Endothelial cell of umbilical vein (primary cell): Measurements from ENCODE around the gene RABEPK. TPM values are rescaled to one million over a fixed set of nuclear protein-coding genes. Genes with fewer than 3 reads are reported as not detected.

ENCODE experiments used
- BruUV-seq: library from RNA; stranded (reverse); fragments of 400-500 nt; replicated peaks from 2 replicates; lab custom pipeline; 2021; lab: Mats Ljungman, UMichigan
- CTCF ChIA-PET: fragments of 300-600, 350-600 bp; sonication (Branson Sonifier 250); formaldehyde crosslinking; loops from one replicate; lab custom pipeline; 2021; ENCODE audit warnings: antibody characterized with exemption, inconsistent platforms; lab: Charles Lee
- POLR2A ChIA-PET: fragments of 300-600, 350-600 bp; sonication (Branson Sonifier 250); formaldehyde crosslinking; loops from one replicate; lab custom pipeline; 2021; ENCODE audit warnings: antibody characterized with exemption, inconsistent platforms; lab: Charles Lee
- DNase-seq: peaks from one replicate; pipeline ENCODE4 v3.0.0-alpha.2; 2011; ENCODE audit warnings: low read depth, low spot score
- FAIRE-seq: peaks from 2 replicates; lab custom pipeline; 2011; peaks lifted over from hg19 to GRCh38; lab: Jason Lieb, UNC
- H2AFZ ChIP-seq: 2 replicates; pipeline ENCODE4 v1.6.0; 2012; ENCODE audit warnings: low read depth, low read length, control low read depth, inconsistent platforms
- H3K27ac ChIP-seq: 2 replicates; pipeline ENCODE4 v1.5.1; 2011; ENCODE audit warnings: low read depth, mild to moderate bottlenecking, control low read depth, low read length, moderate library complexity; ENCODE audit not compliant: insufficient read depth
- H3K27me3 ChIP-seq, 2 experiments: 2 replicates each; pipeline versions ENCODE4 v1.6.0 to v1.6.1; 2011; ENCODE audit warnings: low read length in 2 of 2, mixed read lengths in 1 of 2; ENCODE audit not compliant: control insufficient read depth in 2 of 2, insufficient read depth in 2 of 2
- H3K36me3 ChIP-seq, 2 experiments: 2 replicates in 1 of 2; 3 replicates in 1 of 2; pipeline ENCODE4 v1.5.1; 2011; ENCODE audit warnings: low read length in 2 of 2, mild to moderate bottlenecking in 1 of 2, moderate library complexity in 1 of 2; ENCODE audit not compliant: control insufficient read depth in 2 of 2, insufficient read depth in 2 of 2; ENCODE audit errors: extremely low read depth in 1 of 2
- H3K4me1 ChIP-seq: 3 replicates; pipeline ENCODE4 v1.5.1; 2011; ENCODE audit warnings: mild to moderate bottlenecking, low read length; ENCODE audit not compliant: control insufficient read depth, insufficient read depth; ENCODE audit errors: extremely low read depth
- H3K4me2 ChIP-seq: 2 replicates; pipeline ENCODE4 v1.6.1; 2011; ENCODE audit warnings: low read length, control low read depth, mixed read lengths; ENCODE audit not compliant: insufficient read depth
- H3K4me3 ChIP-seq, 3 experiments: fragments of 200-600 bp in 1 of 3; sonication (generic), shearing (Covaris generic) in 1 of 3; replicated peaks in 1 of 3; 2 replicates each; pipeline ENCODE4 v1.5.1; 2011 to 2016; ENCODE audit warnings: control low read depth in 3 of 3, low read length in 3 of 3, mild to moderate bottlenecking in 2 of 3, inconsistent platforms in 1 of 3, low read depth in 1 of 3, moderate library complexity in 1 of 3; ENCODE audit not compliant: insufficient read depth in 1 of 3
- H3K79me2 ChIP-seq: 2 replicates; pipeline ENCODE4 v1.6.0; 2012; ENCODE audit warnings: low read length, inconsistent platforms; ENCODE audit not compliant: control insufficient read depth, insufficient read depth
- H3K9ac ChIP-seq: replicated peaks from 2 replicates; pipeline ENCODE3; 2011; ENCODE audit warnings: low read length, control low read depth; ENCODE audit not compliant: insufficient read depth; ENCODE audit errors: extremely low read depth
- H3K9me1 ChIP-seq: replicated peaks from 3 replicates; pipeline ENCODE4 v1.6.0; 2011; ENCODE audit warnings: mild to moderate bottlenecking, low read length; ENCODE audit not compliant: control insufficient read depth, insufficient read depth; ENCODE audit errors: extremely low read depth
- H3K9me3 ChIP-seq: replicated peaks from 2 replicates; pipeline ENCODE4 v1.5.1; 2012; ENCODE audit warnings: low read length, inconsistent platforms; ENCODE audit not compliant: control insufficient read depth, insufficient read depth
- H4K20me1 ChIP-seq: replicated peaks from 2 replicates; pipeline ENCODE3; 2011; ENCODE audit warnings: mild to moderate bottlenecking, low read length; ENCODE audit not compliant: control insufficient read depth, insufficient read depth; ENCODE audit errors: extremely low read depth
- EZH2 ChIP-seq: IDR thresholded peaks from 2 replicates; pipeline ENCODE4 v1.6.1; 2012; ENCODE audit warnings: borderline replicate concordance, low read depth, mild to moderate bottlenecking, moderate library complexity, low read length, inconsistent platforms; ENCODE audit not compliant: severe bottlenecking
- FOS ChIP-seq: IDR thresholded peaks from 2 replicates; pipeline ENCODE4 v1.6.1; 2011; ENCODE audit warnings: mild to moderate bottlenecking, low read length, moderate library complexity, borderline replicate concordance; ENCODE audit not compliant: insufficient read depth
- GATA2 ChIP-seq: IDR thresholded peaks from 2 replicates; pipeline ENCODE4 v1.7.0; 2011; ENCODE audit warnings: low read depth, mild to moderate bottlenecking, moderate library complexity, mixed read lengths, low read length; ENCODE audit not compliant: insufficient read length, insufficient read depth
- MYC ChIP-seq: IDR thresholded peaks from one replicate; pipeline ENCODE4 v1.6.1; 2011; ENCODE audit warnings: mild to moderate bottlenecking, low read depth, low read length
- POLR2A ChIP-seq: IDR thresholded peaks from 2 replicates; pipeline ENCODE4 v1.6.1; 2012; ENCODE audit warnings: low read depth, mild to moderate bottlenecking, control low read depth, low read length
- POLR2AphosphoS5 ChIP-seq: IDR thresholded peaks from 2 replicates; pipeline ENCODE4 v1.6.1; 2012; ENCODE audit warnings: low read depth, mild to moderate bottlenecking, control low read depth, low read length, moderate library complexity; ENCODE audit not compliant: insufficient read depth
- dilution Hi-C: fragments of 300-500 bp; cut with MboI; formaldehyde crosslinking; loops from one replicate; pipeline ENCODE4 v1.15.0; 2019; ENCODE audit warnings: low sequenced_read_pairs; ENCODE audit not compliant: extremely low pct_ligation_motif_present
- intact Hi-C: fragments of 100-400 bp; cut with micrococcal nuclease; formaldehyde crosslinking; loops from one replicate; pipeline ENCODE4 v1.10.0; 2022
- polyA plus RNA-seq, 4 experiments: library from polyadenylated mRNA; depleted of rRNA in 3 of 4; stranded (reverse) in 3 of 4; unstranded in 1 of 4; fragments of >200 nt; gene quantifications; 2 replicates each; pipeline versions ENCODE4 v1.2.1 to v1.2.3, GENCODE V29; 2011 to 2012; ENCODE audit warnings: missing spikeins in 1 of 4
- total RNA-seq: library from RNA; stranded (reverse); gene quantifications from 2 replicates; pipeline ENCODE4 v1.2.3, GENCODE V29; 2021
- TF ChIP-seq, protein P1 (sequence below): IDR thresholded peaks from 2 replicates; pipeline ENCODE4 v1.6.1; 2011; ENCODE audit not compliant: insufficient read depth, insufficient read length
- TF ChIP-seq, protein P2 (sequence below), 2 donors: IDR thresholded peaks; 1 replicate in 1 of 2; 2 replicates in 1 of 2; pipeline ENCODE4 v1.5.1; 2011; ENCODE audit warnings: low read length in 2 of 2, mild to moderate bottlenecking in 2 of 2, moderate library complexity in 2 of 2, control low read depth in 1 of 2, inconsistent platforms in 1 of 2, low read depth in 1 of 2; ENCODE audit not compliant: insufficient read depth in 1 of 2; ENCODE audit errors: extremely low read depth in 1 of 2

Gene RABEPK
- total and polyA plus RNA-seq, 2 donors (not counting 3 experiments of a cell fraction or from before 2014, with no cell fraction given), result 18.2 to 23.0 TPM

DNA sequence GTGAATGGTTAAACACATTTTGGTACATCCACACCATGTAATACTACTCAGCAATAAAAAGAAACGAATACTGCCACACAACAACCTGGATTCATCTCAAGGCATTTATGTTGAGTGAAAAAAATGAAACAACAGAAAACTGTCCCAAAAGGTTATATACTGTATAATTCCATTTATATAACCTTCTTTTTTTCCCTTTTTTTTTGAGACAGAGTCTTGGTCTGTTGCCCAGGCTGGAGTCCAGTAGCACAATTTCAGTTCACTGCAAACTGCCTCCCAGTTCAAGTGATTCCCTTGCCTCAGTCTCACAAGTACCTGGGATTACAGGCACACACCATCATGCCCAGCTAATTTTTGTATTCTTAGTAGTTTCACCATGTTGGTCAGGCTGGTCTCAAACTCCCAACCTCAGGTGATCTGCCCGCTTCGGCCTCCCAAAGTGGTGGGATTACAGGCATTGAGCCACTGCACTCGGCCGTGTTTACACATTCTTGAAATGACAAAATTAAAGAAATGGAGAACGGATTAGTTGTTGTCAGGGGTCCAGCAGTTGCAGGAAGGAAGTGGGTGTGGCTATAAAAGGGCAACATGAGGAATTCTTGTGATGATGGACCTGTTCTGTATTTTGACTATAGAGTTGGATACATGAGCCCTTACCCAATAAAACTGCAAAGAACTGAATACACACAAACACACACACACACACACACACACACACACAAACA lies 28.1 kb upstream of the RABEPK start:
- Histone ChIP-seq H3K4me2 (peak overlapping the region; percentile 20), H3K27me3 (no peaks in the 10 kb centered on the region), H3K4me1 (peaks cover 10% of the 10 kb centered on the region), H3K4me3 (peak overlapping the region in 1 of 3 experiments; percentile 27), H3K9me3 (no peaks in the 10 kb centered on the region), H3K79me2 (peaks cover 49% of the 10 kb centered on the region), H4K20me1 (no peaks in the 10 kb centered on the region), H3K9ac (no peak overlapping the region), H3K9me1 (no peaks in the 10 kb centered on the region), H2AFZ (no peak overlapping the region), H3K27ac (peak overlapping the region; percentile 8), H3K36me3 (peaks cover 0 to 2% of the 10 kb centered on the region in 2 experiments)
- no peak for TF ChIP-seq GATA2
- TF ChIP-seq, protein P1, sequence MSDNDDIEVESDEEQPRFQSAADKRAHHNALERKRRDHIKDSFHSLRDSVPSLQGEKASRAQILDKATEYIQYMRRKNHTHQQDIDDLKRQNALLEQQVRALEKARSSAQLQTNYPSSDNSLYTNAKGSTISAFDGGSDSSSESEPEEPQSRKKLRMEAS, result no peak
- TF ChIP-seq, protein P2, sequence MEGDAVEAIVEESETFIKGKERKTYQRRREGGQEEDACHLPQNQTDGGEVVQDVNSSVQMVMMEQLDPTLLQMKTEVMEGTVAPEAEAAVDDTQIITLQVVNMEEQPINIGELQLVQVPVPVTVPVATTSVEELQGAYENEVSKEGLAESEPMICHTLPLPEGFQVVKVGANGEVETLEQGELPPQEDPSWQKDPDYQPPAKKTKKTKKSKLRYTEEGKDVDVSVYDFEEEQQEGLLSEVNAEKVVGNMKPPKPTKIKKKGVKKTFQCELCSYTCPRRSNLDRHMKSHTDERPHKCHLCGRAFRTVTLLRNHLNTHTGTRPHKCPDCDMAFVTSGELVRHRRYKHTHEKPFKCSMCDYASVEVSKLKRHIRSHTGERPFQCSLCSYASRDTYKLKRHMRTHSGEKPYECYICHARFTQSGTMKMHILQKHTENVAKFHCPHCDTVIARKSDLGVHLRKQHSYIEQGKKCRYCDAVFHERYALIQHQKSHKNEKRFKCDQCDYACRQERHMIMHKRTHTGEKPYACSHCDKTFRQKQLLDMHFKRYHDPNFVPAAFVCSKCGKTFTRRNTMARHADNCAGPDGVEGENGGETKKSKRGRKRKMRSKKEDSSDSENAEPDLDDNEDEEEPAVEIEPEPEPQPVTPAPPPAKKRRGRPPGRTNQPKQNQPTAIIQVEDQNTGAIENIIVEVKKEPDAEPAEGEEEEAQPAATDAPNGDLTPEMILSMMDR (IDR thresholded peaks at IDR 0.05; ENCODE audit: extremely low read depth in 1 of 2, insufficient read depth in 1 of 2, low read depth in 1 of 2, low read length in 2 of 2), result no peak
- TF ChIP-seq EZH2, result no peak
- no peak for TF ChIP-seq FOS
- no peak for TF ChIP-seq POLR2A
- no peak for TF ChIP-seq POLR2AphosphoS5
- no peak for TF ChIP-seq MYC
- ChIA-PET POLR2A (interaction anchor here (0.7 kb wide), 1 partner anchor 89 kb away, joined by 4 read pairs; no protein-coding TSS in a partner anchor), CTCF (no interaction called here)
- peak; percentile 72 for DNase-seq
- intact Hi-C loops, result no loop called here
- peak; percentile 88 for FAIRE-seq
- dilution Hi-C loops, result no loop called here
- no TSS peak for BruUV-seq
